ENCODE data around the gene RFC2.

GRCh38 chr7:74289659-74290552 lies 35.7 kb upstream of the RFC2 start:
- TF ChIP-seq POLR2A (IDR thresholded peaks at IDR 0.05) (no peak), CTCF (IDR thresholded peaks at IDR 0.05) (no peak)

Data from prostate gland (tissue), 2 donors.